Endothelial cell of umbilical vein (primary cell): ENCODE measurements around the gene KLHL30.

Experiments
- POLR2A ChIP-seq: IDR thresholded peaks from 2 replicates; pipeline ENCODE4 v1.6.1; 2012; ENCODE audit warnings: low read depth, mild to moderate bottlenecking, control low read depth, low read length
- POLR2AphosphoS5 ChIP-seq: IDR thresholded peaks from 2 replicates; pipeline ENCODE4 v1.6.1; 2012; ENCODE audit warnings: low read depth, mild to moderate bottlenecking, control low read depth, low read length, moderate library complexity; ENCODE audit not compliant: insufficient read depth
- TF ChIP-seq, protein P1 (sequence below), 2 donors: IDR thresholded peaks; 1 replicate in 1 of 2; 2 replicates in 1 of 2; pipeline ENCODE4 v1.5.1; 2011; ENCODE audit warnings: low read length in 2 of 2, mild to moderate bottlenecking in 2 of 2, moderate library complexity in 2 of 2, control low read depth in 1 of 2, inconsistent platforms in 1 of 2, low read depth in 1 of 2; ENCODE audit not compliant: insufficient read depth in 1 of 2; ENCODE audit errors: extremely low read depth in 1 of 2
- TF ChIP-seq, protein P2 (sequence below): IDR thresholded peaks from 2 replicates; pipeline ENCODE4 v1.6.1; 2011; ENCODE audit not compliant: insufficient read depth, insufficient read length

GRCh38 chr2:238106339-238106697 lies 32.1 kb upstream of the KLHL30 start:
- TF ChIP-seq, protein P1, sequence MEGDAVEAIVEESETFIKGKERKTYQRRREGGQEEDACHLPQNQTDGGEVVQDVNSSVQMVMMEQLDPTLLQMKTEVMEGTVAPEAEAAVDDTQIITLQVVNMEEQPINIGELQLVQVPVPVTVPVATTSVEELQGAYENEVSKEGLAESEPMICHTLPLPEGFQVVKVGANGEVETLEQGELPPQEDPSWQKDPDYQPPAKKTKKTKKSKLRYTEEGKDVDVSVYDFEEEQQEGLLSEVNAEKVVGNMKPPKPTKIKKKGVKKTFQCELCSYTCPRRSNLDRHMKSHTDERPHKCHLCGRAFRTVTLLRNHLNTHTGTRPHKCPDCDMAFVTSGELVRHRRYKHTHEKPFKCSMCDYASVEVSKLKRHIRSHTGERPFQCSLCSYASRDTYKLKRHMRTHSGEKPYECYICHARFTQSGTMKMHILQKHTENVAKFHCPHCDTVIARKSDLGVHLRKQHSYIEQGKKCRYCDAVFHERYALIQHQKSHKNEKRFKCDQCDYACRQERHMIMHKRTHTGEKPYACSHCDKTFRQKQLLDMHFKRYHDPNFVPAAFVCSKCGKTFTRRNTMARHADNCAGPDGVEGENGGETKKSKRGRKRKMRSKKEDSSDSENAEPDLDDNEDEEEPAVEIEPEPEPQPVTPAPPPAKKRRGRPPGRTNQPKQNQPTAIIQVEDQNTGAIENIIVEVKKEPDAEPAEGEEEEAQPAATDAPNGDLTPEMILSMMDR (IDR thresholded peaks at IDR 0.05; ENCODE audit: extremely low read depth in 1 of 2, insufficient read depth in 1 of 2, low read depth in 1 of 2, low read length in 2 of 2), result no peak
- TF ChIP-seq POLR2A, result no peak
- TF ChIP-seq, protein P2, sequence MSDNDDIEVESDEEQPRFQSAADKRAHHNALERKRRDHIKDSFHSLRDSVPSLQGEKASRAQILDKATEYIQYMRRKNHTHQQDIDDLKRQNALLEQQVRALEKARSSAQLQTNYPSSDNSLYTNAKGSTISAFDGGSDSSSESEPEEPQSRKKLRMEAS, result no peak
- no peak for TF ChIP-seq POLR2AphosphoS5
